GM12878 (cell line): ENCODE measurements around the gene SLC24A4. TPM values are rescaled to one million over a fixed set of nuclear protein-coding genes. Genes with fewer than 3 reads are reported as not detected.

Source experiments
- ATAC-seq: fragments of 200-7000 bp; cut with Tn5 transposase; 3 replicates; pipeline ENCODE4 v1.9.1; 2020; ENCODE audit warnings: mild to moderate bottlenecking, moderate library complexity
- BruUV-seq: library from RNA; stranded (reverse); fragments of 400-500 nt; replicated peaks from 2 replicates; lab custom pipeline; 2021; lab: Mats Ljungman, UMichigan
- CTCF ChIA-PET: fragments of 300-600 bp; sonication (Branson Sonifier 250); formaldehyde crosslinking; extraction: SDS; loops from one replicate; lab custom pipeline; 2021; ENCODE audit warnings: inconsistent platforms; lab: Yijun Ruan, JAX
- POLR2A ChIA-PET: fragments of 350-600 bp; formaldehyde crosslinking; extraction: SDS; loops from one replicate; lab custom pipeline; 2021; ENCODE audit warnings: inconsistent platforms; lab: Charles Lee
- RAD21 ChIA-PET: fragments of 300-600 bp; sonication (Branson Sonifier 250); formaldehyde crosslinking; loops from one replicate; lab custom pipeline; 2023; ENCODE audit warnings: antibody characterized with exemption; ENCODE audit not compliant: unreplicated experiment; lab: Charles Lee
- SMC1A ChIA-PET: fragments of 300-600 bp; sonication (Branson Sonifier 250); formaldehyde crosslinking; loops from one replicate; lab custom pipeline; 2023; ENCODE audit not compliant: unreplicated experiment, uncharacterized antibody; lab: Charles Lee
- DNase-seq: peaks from one replicate; pipeline ENCODE4 v3.0.0-alpha.2; 2011; ENCODE audit warnings: low read depth, low spot score
- FAIRE-seq: peaks from 3 replicates; lab custom pipeline; 2011; peaks lifted over from hg19 to GRCh38; lab: Jason Lieb, UNC
- H2AFZ ChIP-seq: 2 replicates; pipeline ENCODE4 v1.6.0; 2011; ENCODE audit warnings: low read depth, low read length, control low read depth; ENCODE audit not compliant: control insufficient read depth
- H3K27ac ChIP-seq: 2 replicates; pipeline ENCODE4 v1.5.1; 2011; ENCODE audit warnings: control low read depth; ENCODE audit not compliant: control insufficient read depth, insufficient read depth
- H3K27me3 ChIP-seq, 2 experiments: replicated peaks in 1 of 2; 2 replicates each; pipeline versions ENCODE4 v1.6.0 to v1.6.1; 2011; ENCODE audit warnings: low read length in 1 of 2; ENCODE audit not compliant: control insufficient read depth in 2 of 2, insufficient read depth in 2 of 2
- H3K36me3 ChIP-seq, 2 experiments: 2 replicates each; pipeline ENCODE4 v1.5.1; 2011; ENCODE audit warnings: low read length in 1 of 2; ENCODE audit not compliant: control insufficient read depth in 2 of 2, insufficient read depth in 2 of 2
- H3K4me1 ChIP-seq: 2 replicates; pipeline ENCODE4 v1.6.1; 2011; ENCODE audit warnings: mild to moderate bottlenecking, low read length, moderate library complexity, mixed read lengths; ENCODE audit not compliant: control insufficient read depth, insufficient read depth
- H3K4me2 ChIP-seq: 2 replicates; pipeline ENCODE4 v1.6.0; 2011; ENCODE audit warnings: control low read depth; ENCODE audit not compliant: control insufficient read depth, insufficient read depth
- H3K4me3 ChIP-seq: fragments of 200-600 bp; sonication (generic); 2 replicates; pipeline ENCODE4 v1.5.1; 2016
- H3K79me2 ChIP-seq: 2 replicates; pipeline ENCODE4 v1.6.0; 2011; ENCODE audit warnings: low read length; ENCODE audit not compliant: control insufficient read depth, insufficient read depth
- H3K9ac ChIP-seq: 2 replicates; pipeline ENCODE4 v1.8.0; 2011; ENCODE audit warnings: low read length, control low read depth, mixed read lengths; ENCODE audit not compliant: control insufficient read depth, insufficient read depth
- H3K9me3 ChIP-seq: replicated peaks from 3 replicates; pipeline ENCODE4 v1.5.1; 2011; ENCODE audit warnings: mild to moderate bottlenecking, low read length; ENCODE audit not compliant: control insufficient read depth, insufficient read depth
- H4K20me1 ChIP-seq: 2 replicates; pipeline ENCODE4 v1.6.0; 2011; ENCODE audit not compliant: control insufficient read depth, insufficient read depth
- ATF7 ChIP-seq: fragments of 450-650 bp; IDR thresholded peaks from 2 replicates; pipeline ENCODE4 v1.6.1; 2016; ENCODE audit warnings: low read depth, mild to moderate bottlenecking
- DPF2 ChIP-seq: fragments of 450-650 bp; IDR thresholded peaks from 2 replicates; pipeline ENCODE4 v1.6.1; 2017; ENCODE audit warnings: mild to moderate bottlenecking
- HCFC1 ChIP-seq: fragments of 150-350 bp; IDR thresholded peaks from 2 replicates; pipeline ENCODE4 v1.6.1; 2014; ENCODE audit warnings: low read length
- HDAC2 ChIP-seq: fragments of 200-600 bp; sonication (generic); IDR thresholded peaks from 2 replicates; pipeline ENCODE4 v1.6.1; 2017
- NR2C1 ChIP-seq: fragments of 450-650 bp; IDR thresholded peaks from 2 replicates; pipeline ENCODE4 v1.6.1; 2017; ENCODE audit warnings: antibody characterized with exemption, mild to moderate bottlenecking, moderate library complexity
- TBL1XR1 ChIP-seq: IDR thresholded peaks from 2 replicates; pipeline ENCODE4 v1.6.1; 2012; ENCODE audit warnings: low read depth, low read length, improper control_type of control experiment
- ZZZ3 ChIP-seq: IDR thresholded peaks from 2 replicates; pipeline ENCODE4 v1.6.1; 2011; ENCODE audit warnings: low read depth; ENCODE audit not compliant: control insufficient read depth, insufficient read length
- WGBS: methylation state at CpG from one replicate; pipeline ENCODE4 v1.1.6; 2016; ENCODE audit warnings: low lambda C conversion rate; ENCODE audit not compliant: insufficient replicate concordance, insufficient coverage; ENCODE audit errors: missing lambda C conversion rate; 5-methylcytosine and 5-hydroxymethylcytosine counted together
- in situ Hi-C: fragments of 300-500 bp; cut with MboI; formaldehyde crosslinking; loops from 9 replicates; pipeline ENCODE4 v1.14.3; 2018; ENCODE audit warnings: mixed read lengths
- intact Hi-C: fragments of 100-400 bp; cut with micrococcal nuclease; formaldehyde crosslinking; loops from one replicate; pipeline ENCODE4 v1.14.2; 2022; ENCODE audit not compliant: unreplicated experiment
- polyA plus RNA-seq, 11 experiments: library from polyadenylated mRNA; depleted of rRNA in 4 of 11; unstranded in 6 of 11; stranded (reverse) in 5 of 11; fragments of >200 nt; fragmentation: Nextera tagmentation in 4 of 11; fragmentation: Illumina TruSeq in 1 of 11; extraction: Ambion mirVana in 4 of 11; extraction: Trizol in 1 of 11; gene quantifications; 1 replicate in 1 of 11; 2 replicates in 10 of 11; pipeline versions ENCODE4 v1.2.1 to v1.2.3, GENCODE V29; 2011 to 2016; ENCODE audit warnings: inconsistent platforms in 2 of 11, missing spikeins in 2 of 11, low read depth in 1 of 11
- total RNA-seq, 4 experiments: library from RNA; depleted of rRNA in 3 of 4; stranded (reverse); fragments of >200 nt in 3 of 4; fragmentation: Illumina TruSeq in 1 of 4; extraction: Trizol in 1 of 4; gene quantifications; 2 replicates each; pipeline versions ENCODE4 v1.2.1 to v1.2.3, GENCODE V29; 2013 to 2021
- TF ChIP-seq, protein P1 (sequence below): fragments of 450-650 bp; IDR thresholded peaks from 2 replicates; pipeline ENCODE4 v1.6.1; 2016; ENCODE audit warnings: mild to moderate bottlenecking, moderate library complexity, borderline replicate concordance
- TF ChIP-seq, protein P2 (sequence below): fragments of 450-650 bp; IDR thresholded peaks from 2 replicates; pipeline ENCODE4 v1.6.1; 2017; ENCODE audit warnings: low read depth, mild to moderate bottlenecking, moderate library complexity

The SLC24A4 gene
- total and polyA plus RNA-seq, 10 of the 15 experiments (the other 5 are each of a cell fraction or from before 2014, with no cell fraction given): under 0.01 to 0.46 (median 0.04) TPM; not detected in 5

DNA sequence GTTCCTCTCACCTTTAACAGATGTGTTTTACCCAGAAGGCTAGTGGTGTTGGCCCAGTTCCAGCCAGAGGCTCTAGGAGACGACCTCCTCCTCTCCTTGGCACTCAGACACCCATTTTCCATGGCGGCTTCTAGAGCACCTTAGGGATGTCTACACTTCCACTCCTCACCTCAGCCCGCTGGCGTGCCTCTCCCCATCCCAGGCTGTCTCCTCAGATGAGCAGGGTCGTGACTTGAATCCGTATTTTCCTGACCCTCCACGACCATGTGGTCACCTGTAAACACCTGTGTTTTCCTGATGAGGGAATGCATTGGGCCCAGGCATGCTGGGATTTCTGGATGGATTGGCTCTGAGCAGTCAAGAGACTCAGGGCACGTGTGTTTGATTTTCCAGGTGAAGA lies 168.8 kb downstream of the SLC24A4 start (continued):
- TF ChIP-seq HDAC2 (no peak), TBL1XR1 (no peak), HCFC1 (no peak), DPF2 (no peak)
- TF ChIP-seq, protein P1, sequence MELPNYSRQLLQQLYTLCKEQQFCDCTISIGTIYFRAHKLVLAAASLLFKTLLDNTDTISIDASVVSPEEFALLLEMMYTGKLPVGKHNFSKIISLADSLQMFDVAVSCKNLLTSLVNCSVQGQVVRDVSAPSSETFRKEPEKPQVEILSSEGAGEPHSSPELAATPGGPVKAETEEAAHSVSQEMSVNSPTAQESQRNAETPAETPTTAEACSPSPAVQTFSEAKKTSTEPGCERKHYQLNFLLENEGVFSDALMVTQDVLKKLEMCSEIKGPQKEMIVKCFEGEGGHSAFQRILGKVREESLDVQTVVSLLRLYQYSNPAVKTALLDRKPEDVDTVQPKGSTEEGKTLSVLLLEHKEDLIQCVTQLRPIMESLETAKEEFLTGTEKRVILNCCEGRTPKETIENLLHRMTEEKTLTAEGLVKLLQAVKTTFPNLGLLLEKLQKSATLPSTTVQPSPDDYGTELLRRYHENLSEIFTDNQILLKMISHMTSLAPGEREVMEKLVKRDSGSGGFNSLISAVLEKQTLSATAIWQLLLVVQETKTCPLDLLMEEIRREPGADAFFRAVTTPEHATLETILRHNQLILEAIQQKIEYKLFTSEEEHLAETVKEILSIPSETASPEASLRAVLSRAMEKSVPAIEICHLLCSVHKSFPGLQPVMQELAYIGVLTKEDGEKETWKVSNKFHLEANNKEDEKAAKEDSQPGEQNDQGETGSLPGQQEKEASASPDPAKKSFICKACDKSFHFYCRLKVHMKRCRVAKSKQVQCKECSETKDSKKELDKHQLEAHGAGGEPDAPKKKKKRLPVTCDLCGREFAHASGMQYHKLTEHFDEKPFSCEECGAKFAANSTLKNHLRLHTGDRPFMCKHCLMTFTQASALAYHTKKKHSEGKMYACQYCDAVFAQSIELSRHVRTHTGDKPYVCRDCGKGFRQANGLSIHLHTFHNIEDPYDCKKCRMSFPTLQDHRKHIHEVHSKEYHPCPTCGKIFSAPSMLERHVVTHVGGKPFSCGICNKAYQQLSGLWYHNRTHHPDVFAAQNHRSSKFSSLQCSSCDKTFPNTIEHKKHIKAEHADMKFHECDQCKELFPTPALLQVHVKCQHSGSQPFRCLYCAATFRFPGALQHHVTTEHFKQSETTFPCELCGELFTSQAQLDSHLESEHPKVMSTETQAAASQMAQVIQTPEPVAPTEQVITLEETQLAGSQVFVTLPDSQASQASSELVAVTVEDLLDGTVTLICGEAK: no peak

DNA sequence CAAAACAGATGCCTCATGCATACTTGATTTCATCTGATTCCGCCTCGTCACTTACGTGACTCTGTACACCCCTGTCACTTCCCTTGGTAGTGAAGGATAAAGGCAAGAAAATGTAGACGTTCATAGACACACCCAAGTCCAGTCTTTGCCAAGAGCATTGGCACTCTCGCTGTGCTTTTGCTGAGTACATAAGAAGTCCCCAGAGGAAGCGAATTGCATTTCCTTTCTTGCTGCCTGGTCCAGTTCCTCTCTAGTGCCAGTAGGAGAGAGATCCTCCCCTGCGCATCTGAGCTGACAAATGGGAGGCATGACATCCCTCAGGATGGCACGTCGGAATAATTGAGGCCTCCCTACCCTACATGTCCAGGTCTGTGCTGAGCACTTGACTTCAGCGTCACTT lies 169.3 kb downstream of the SLC24A4 start:
- WGBS: 72% methylated on average over 10 of the region's 10 CpGs
- no peaks in the 10 kb centered on the region for H4K20me1 ChIP-seq
- no peaks in the 10 kb centered on the region; a peak in 3 of 4 replicates for H3K27me3 ChIP-seq
- ChIA-PET SMC1A (no interaction called here), CTCF (no interaction called here), RAD21 (no interaction called here), POLR2A (no interaction called here)
- intact Hi-C loops: no loop called here
- BruUV-seq: no TSS peak
- no peak overlapping the region for H3K9ac ChIP-seq
- H3K4me3 ChIP-seq: no peak overlapping the region
- ATAC-seq (no peak), FAIRE-seq (no peak), DNase-seq (no peak)
- no peaks in the 10 kb centered on the region for H3K36me3 ChIP-seq
- TF ChIP-seq ZZZ3 (no peak), ATF7 (no peak), NR2C1 (no peak)
- TF ChIP-seq, protein P2, sequence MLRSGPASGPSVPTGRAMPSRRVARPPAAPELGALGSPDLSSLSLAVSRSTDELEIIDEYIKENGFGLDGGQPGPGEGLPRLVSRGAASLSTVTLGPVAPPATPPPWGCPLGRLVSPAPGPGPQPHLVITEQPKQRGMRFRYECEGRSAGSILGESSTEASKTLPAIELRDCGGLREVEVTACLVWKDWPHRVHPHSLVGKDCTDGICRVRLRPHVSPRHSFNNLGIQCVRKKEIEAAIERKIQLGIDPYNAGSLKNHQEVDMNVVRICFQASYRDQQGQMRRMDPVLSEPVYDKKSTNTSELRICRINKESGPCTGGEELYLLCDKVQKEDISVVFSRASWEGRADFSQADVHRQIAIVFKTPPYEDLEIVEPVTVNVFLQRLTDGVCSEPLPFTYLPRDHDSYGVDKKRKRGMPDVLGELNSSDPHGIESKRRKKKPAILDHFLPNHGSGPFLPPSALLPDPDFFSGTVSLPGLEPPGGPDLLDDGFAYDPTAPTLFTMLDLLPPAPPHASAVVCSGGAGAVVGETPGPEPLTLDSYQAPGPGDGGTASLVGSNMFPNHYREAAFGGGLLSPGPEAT: no peak
- no peak overlapping the region for H2AFZ ChIP-seq
- in situ Hi-C loops: no loop called here
- no peak overlapping the region for H3K27ac ChIP-seq
- no peaks in the 10 kb centered on the region for H3K79me2 ChIP-seq
- H3K4me2 ChIP-seq: no peak overlapping the region
- peaks cover 8% of the 10 kb centered on the region for H3K4me1 ChIP-seq
- no peaks in the 10 kb centered on the region for H3K9me3 ChIP-seq
